ENCODE measurements around the gene TMPO. TPM values are rescaled to one million over a fixed set of nuclear protein-coding genes. Genes with fewer than 3 reads are reported as not detected.

The TMPO gene
- total and polyA plus RNA-seq, 2 donors from 2014 or later = 13.9 to 55.5 TPM

DNA sequence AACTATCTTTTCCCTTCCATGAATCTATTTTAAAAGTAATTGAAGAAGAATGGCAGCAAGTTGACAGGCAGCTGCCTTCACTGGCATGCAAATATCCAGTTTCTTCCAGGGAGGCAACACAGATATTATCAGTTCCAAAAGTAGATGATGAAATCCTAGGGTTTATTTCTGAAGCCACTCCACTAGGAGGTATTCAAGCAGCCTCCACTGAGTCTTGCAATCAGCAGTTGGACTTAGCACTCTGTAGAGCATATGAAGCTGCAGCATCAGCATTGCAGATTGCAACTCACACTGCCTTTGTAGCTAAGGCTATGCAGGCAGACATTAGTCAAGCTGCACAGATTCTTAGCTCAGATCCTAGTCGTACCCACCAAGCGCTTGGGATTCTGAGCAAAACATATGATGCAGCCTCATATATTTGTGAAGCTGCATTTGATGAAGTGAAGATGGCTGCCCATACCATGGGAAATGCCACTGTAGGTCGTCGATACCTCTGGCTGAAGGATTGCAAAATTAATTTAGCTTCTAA lies 18.4 kb downstream of the TMPO start:
- H3K36me3 ChIP-seq (ENCODE audit: control insufficient read depth in 2 of 3, insufficient read depth in 3 of 3, low read length in 3 of 3) = peaks cover 2 to 11% (median 6%) of the 10 kb centered on the region in 3 donors
- H3K27ac ChIP-seq (ENCODE audit: low read depth in 2 of 2, low read length in 2 of 2) = no peak overlapping the region
- no peak overlapping the region for H3K4me3 ChIP-seq (ENCODE audit: low read length in 3 of 3)
- H3K4me1 ChIP-seq (ENCODE audit: control insufficient read depth in 2 of 3, insufficient read depth in 2 of 3, low read depth in 1 of 3, low read length in 3 of 3) = no peaks in the 10 kb centered on the region
- no peak overlapping the region for H3K9ac ChIP-seq (ENCODE audit: low read length in 3 of 3)
- TF ChIP-seq, protein P1, sequence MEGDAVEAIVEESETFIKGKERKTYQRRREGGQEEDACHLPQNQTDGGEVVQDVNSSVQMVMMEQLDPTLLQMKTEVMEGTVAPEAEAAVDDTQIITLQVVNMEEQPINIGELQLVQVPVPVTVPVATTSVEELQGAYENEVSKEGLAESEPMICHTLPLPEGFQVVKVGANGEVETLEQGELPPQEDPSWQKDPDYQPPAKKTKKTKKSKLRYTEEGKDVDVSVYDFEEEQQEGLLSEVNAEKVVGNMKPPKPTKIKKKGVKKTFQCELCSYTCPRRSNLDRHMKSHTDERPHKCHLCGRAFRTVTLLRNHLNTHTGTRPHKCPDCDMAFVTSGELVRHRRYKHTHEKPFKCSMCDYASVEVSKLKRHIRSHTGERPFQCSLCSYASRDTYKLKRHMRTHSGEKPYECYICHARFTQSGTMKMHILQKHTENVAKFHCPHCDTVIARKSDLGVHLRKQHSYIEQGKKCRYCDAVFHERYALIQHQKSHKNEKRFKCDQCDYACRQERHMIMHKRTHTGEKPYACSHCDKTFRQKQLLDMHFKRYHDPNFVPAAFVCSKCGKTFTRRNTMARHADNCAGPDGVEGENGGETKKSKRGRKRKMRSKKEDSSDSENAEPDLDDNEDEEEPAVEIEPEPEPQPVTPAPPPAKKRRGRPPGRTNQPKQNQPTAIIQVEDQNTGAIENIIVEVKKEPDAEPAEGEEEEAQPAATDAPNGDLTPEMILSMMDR (IDR thresholded peaks at IDR 0.05; ENCODE audit: borderline replicate concordance, extremely low read depth, insufficient read depth) = no peak
- DNase-seq = peak in 1 of 5 donors; percentile 15
- H3K9me3 ChIP-seq (ENCODE audit: control insufficient read depth in 2 of 3, insufficient read depth in 1 of 3, low read length in 3 of 3) = no peaks in the 10 kb centered on the region
- intact Hi-C loops (cut with DNase I) = no loop called here
- FAIRE-seq = no peak
- H3K27me3 ChIP-seq (ENCODE audit: control insufficient read depth, insufficient read depth, low read length) = no peaks in the 10 kb centered on the region

DNA sequence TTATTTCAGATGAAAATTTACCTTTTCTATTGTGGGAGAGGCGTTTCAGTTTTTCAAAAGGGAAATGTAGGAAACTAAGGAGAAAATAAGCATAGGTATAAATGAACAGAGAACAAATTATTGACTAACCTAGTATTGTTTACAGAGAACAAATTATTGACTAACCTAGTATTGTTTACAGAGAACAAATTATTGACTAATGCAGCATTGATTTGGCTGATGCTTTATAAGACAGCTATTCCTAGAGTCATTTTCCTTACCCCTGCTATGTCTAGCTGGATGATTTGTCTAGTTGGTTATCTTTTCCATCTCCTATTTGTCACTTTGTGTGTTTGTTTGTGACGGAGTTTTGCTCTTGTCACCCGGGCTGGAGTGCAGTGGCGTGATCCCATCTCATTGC lies 22.6 kb downstream of the TMPO start:
- no peaks in the 10 kb centered on the region for H3K27me3 ChIP-seq (ENCODE audit: control insufficient read depth, insufficient read depth, low read length)
- no peak overlapping the region for H3K9ac ChIP-seq (ENCODE audit: low read length in 3 of 3)
- no peaks in the 10 kb centered on the region for H3K4me1 ChIP-seq (ENCODE audit: control insufficient read depth in 2 of 3, insufficient read depth in 2 of 3, low read depth in 1 of 3, low read length in 3 of 3)
- H3K4me3 ChIP-seq (ENCODE audit: low read length in 3 of 3) = no peak overlapping the region
- TF ChIP-seq, protein P1 (IDR thresholded peaks at IDR 0.05; ENCODE audit: borderline replicate concordance, extremely low read depth, insufficient read depth) = no peak
- DNase-seq (no peak), FAIRE-seq (no peak)
- H3K9me3 ChIP-seq (ENCODE audit: control insufficient read depth in 2 of 3, insufficient read depth in 1 of 3, low read length in 3 of 3) = no peaks in the 10 kb centered on the region
- no peak overlapping the region for H3K27ac ChIP-seq (ENCODE audit: low read depth in 2 of 2, low read length in 2 of 2)
- H3K36me3 ChIP-seq (ENCODE audit: control insufficient read depth in 2 of 3, insufficient read depth in 3 of 3, low read length in 3 of 3) = peaks cover 0 to 3% (median 2%) of the 10 kb centered on the region in 3 donors
- intact Hi-C loops (cut with DNase I) = no loop called here

DNA sequence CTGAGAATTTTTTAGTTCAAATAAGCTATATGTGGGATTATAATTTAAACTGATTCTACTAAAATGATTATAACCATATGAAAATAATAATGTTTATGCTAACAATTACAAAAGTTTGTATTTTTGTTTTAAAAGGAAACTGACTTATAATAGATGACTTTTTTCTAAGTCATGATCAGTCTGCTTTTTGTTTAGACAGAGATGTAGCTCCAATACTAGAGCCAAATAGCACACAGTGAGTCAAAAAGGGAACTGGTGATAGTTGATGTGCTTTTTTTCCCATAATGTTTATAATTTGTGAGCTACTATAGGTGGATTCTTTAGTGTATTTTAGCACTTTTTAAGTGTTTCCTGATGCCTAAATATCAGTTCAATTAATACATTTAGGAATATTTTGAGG lies 28.3 kb downstream of the TMPO start:
- no peak overlapping the region for H3K27ac ChIP-seq (ENCODE audit: low read depth in 2 of 2, low read length in 2 of 2)
- no peak overlapping the region for H3K4me3 ChIP-seq (ENCODE audit: low read length in 3 of 3)
- H3K27me3 ChIP-seq (ENCODE audit: control insufficient read depth, insufficient read depth, low read length) = no peaks in the 10 kb centered on the region
- intact Hi-C loops (cut with DNase I) = no loop called here
- TF ChIP-seq, protein P1 (IDR thresholded peaks at IDR 0.05; ENCODE audit: borderline replicate concordance, extremely low read depth, insufficient read depth) = no peak
- H3K9ac ChIP-seq (ENCODE audit: low read length in 3 of 3) = no peak overlapping the region
- no peaks in the 10 kb centered on the region for H3K9me3 ChIP-seq (ENCODE audit: control insufficient read depth in 2 of 3, insufficient read depth in 1 of 3, low read length in 3 of 3)
- peaks cover 0 to 17% (median 7%) of the 10 kb centered on the region in 3 donors for H3K36me3 ChIP-seq (ENCODE audit: control insufficient read depth in 2 of 3, insufficient read depth in 3 of 3, low read length in 3 of 3)
- FAIRE-seq = no peak
- DNase-seq = no peak
- H3K4me1 ChIP-seq (ENCODE audit: control insufficient read depth in 2 of 3, insufficient read depth in 2 of 3, low read depth in 1 of 3, low read length in 3 of 3) = no peaks in the 10 kb centered on the region

DNA sequence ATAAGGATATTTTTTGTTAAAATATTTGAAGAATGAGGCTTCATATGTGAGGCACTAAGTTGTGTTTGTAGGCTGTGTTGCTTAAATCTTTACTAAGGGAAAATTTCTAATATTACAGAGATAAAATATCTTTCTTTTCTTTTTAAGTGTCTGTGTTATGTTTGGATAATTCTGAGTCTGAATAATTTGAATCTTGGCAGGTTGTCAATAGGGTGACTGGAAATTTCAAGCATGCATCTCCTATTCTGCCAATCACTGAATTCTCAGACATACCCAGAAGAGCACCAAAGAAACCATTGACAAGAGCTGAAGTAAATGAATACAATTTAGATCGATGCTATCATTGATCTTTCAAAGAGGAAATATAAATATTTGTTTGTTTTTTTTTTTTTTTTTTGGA lies 29.4 kb downstream of the TMPO start:
- no peak overlapping the region for H3K27ac ChIP-seq (ENCODE audit: low read depth in 2 of 2, low read length in 2 of 2)
- no peak overlapping the region for H3K4me3 ChIP-seq (ENCODE audit: low read length in 3 of 3)
- intact Hi-C loops (cut with DNase I) = no loop called here
- no peaks in the 10 kb centered on the region for H3K27me3 ChIP-seq (ENCODE audit: control insufficient read depth, insufficient read depth, low read length)
- DNase-seq = no peak
- peaks cover 0 to 17% (median 7%) of the 10 kb centered on the region in 3 donors for H3K36me3 ChIP-seq (ENCODE audit: control insufficient read depth in 2 of 3, insufficient read depth in 3 of 3, low read length in 3 of 3)
- TF ChIP-seq, protein P1 (IDR thresholded peaks at IDR 0.05; ENCODE audit: borderline replicate concordance, extremely low read depth, insufficient read depth) = no peak
- no peaks in the 10 kb centered on the region for H3K4me1 ChIP-seq (ENCODE audit: control insufficient read depth in 2 of 3, insufficient read depth in 2 of 3, low read depth in 1 of 3, low read length in 3 of 3)
- H3K9me3 ChIP-seq (ENCODE audit: control insufficient read depth in 2 of 3, insufficient read depth in 1 of 3, low read length in 3 of 3) = no peaks in the 10 kb centered on the region
- no peak for FAIRE-seq
- H3K9ac ChIP-seq (ENCODE audit: low read length in 3 of 3) = no peak overlapping the region
